Tibial nerve (tissue), 4 donors: Measurements from ENCODE around the gene CREB3L1. TPM values are rescaled to one million over a fixed set of nuclear protein-coding genes. Genes with fewer than 3 reads are reported as not detected.

Experiments used
- DNase-seq, 2 donors: peaks; one replicate each; pipeline ENCODE4 v3.0.0-alpha.2; 2019; ENCODE audit warnings: low spot score in 2 of 2
- H3K27ac ChIP-seq, 4 donors: fragments of 200-600 bp; sonication (generic) in 3 of 4; one replicate each; pipeline ENCODE4 v1.5.1; 2017 to 2019; ENCODE audit warnings: mild to moderate bottlenecking in 1 of 4
- H3K27me3 ChIP-seq, 2 donors: fragments of 200-600 bp; sonication (generic) in 1 of 2; one replicate each; pipeline versions ENCODE4 v1.5.1 to v1.6.0; 2017 to 2019
- H3K36me3 ChIP-seq, 3 donors: fragments of 200-600 bp; sonication (generic); one replicate each; pipeline ENCODE4 v1.5.1; 2018 to 2019
- H3K4me1 ChIP-seq, 4 donors: fragments of 200-600 bp; sonication (generic) in 3 of 4; one replicate each; pipeline ENCODE4 v1.5.1; 2017 to 2019
- H3K4me3 ChIP-seq, 4 donors: fragments of 200-600 bp; sonication (generic) in 3 of 4; one replicate each; pipeline ENCODE4 v1.5.1; 2017 to 2019; ENCODE audit warnings: mild to moderate bottlenecking in 1 of 4, moderate library complexity in 1 of 4
- H3K9me3 ChIP-seq, 4 donors: fragments of 200-600 bp; sonication (generic) in 3 of 4; one replicate each; pipeline ENCODE4 v1.5.1; 2017 to 2019
- EP300 ChIP-seq, 2 donors: sonication (generic); formaldehyde crosslinking; IDR thresholded peaks; one replicate each; pipeline ENCODE4 v1.6.1; 2017; ENCODE audit warnings: antibody characterized with exemption in 2 of 2, mild to moderate bottlenecking in 1 of 2
- POLR2A ChIP-seq, 2 donors: fragments of 450-650 bp; IDR thresholded peaks; one replicate each; pipeline ENCODE4 v1.6.1; 2017; ENCODE audit warnings: antibody characterized with exemption in 2 of 2, mild to moderate bottlenecking in 2 of 2, moderate library complexity in 2 of 2
- WGBS, 2 donors: methylation state at CpG; one replicate each; pipeline ENCODE4 v1.1.5; 2018; 5-methylcytosine and 5-hydroxymethylcytosine counted together
- total RNA-seq, 4 donors: library from RNA; depleted of rRNA; stranded (reverse); fragments of >200 nt; gene quantifications; one replicate each; pipeline ENCODE4 v1.1.0, GENCODE V29; 2016
- TF ChIP-seq, protein P1 (sequence below), 5 experiments: fragments of 200-600 bp in 3 of 5; fragments of 450-650 bp in 2 of 5; sonication (generic) in 3 of 5; IDR thresholded peaks; one replicate each; pipeline ENCODE4 v1.5.1; 2016 to 2019; ENCODE audit warnings: antibody characterized with exemption in 5 of 5, mild to moderate bottlenecking in 3 of 5, moderate library complexity in 2 of 5

The CREB3L1 gene
- total RNA-seq, 4 donors from 2014 or later = 2.0 to 6.9 (median 3.4) TPM

DNA sequence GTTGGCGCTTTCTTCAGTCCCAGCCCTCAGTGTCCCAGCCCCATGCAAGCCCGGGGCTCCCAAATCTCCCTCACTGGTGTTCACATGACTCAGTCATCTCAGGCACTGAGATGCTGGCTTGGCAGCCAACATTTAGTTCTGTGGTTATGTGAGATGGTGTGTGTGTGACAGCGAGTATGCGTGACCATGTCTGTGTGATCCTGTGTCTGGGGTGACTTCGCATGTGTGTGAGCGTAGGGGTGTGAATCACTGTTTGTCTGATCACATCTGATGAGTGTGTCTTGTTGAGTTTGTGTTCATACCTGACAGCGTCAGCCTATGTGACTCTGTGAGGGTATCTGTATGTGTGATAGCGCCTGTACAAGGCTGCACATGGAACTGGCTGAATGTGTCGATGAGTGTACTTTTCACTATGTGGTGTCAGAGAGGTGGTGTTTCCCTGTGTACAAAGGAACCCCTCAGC is 16.2 kb downstream of the CREB3L1 start:
- TF ChIP-seq EP300 (IDR thresholded peaks at IDR 0.05) = no peak
- TF ChIP-seq POLR2A (IDR thresholded peaks at IDR 0.05) = no peak
- TF ChIP-seq, protein P1, sequence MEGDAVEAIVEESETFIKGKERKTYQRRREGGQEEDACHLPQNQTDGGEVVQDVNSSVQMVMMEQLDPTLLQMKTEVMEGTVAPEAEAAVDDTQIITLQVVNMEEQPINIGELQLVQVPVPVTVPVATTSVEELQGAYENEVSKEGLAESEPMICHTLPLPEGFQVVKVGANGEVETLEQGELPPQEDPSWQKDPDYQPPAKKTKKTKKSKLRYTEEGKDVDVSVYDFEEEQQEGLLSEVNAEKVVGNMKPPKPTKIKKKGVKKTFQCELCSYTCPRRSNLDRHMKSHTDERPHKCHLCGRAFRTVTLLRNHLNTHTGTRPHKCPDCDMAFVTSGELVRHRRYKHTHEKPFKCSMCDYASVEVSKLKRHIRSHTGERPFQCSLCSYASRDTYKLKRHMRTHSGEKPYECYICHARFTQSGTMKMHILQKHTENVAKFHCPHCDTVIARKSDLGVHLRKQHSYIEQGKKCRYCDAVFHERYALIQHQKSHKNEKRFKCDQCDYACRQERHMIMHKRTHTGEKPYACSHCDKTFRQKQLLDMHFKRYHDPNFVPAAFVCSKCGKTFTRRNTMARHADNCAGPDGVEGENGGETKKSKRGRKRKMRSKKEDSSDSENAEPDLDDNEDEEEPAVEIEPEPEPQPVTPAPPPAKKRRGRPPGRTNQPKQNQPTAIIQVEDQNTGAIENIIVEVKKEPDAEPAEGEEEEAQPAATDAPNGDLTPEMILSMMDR (IDR thresholded peaks at IDR 0.05) = no peak
- no peaks in the 10 kb centered on the region for H3K36me3 ChIP-seq
- peaks cover 0 to 23% of the 10 kb centered on the region in 2 donors for H3K27me3 ChIP-seq
- no peak overlapping the region for H3K4me3 ChIP-seq
- H3K9me3 ChIP-seq = no peaks in the 10 kb centered on the region
- H3K27ac ChIP-seq = no peak overlapping the region
- peaks cover 0 to 75% (median 27%) of the 10 kb centered on the region in 4 donors for H3K4me1 ChIP-seq
- 78% methylated on average over 9 of the region's 9 CpGs for WGBS, 2 donors
- DNase-seq = no peak

DNA sequence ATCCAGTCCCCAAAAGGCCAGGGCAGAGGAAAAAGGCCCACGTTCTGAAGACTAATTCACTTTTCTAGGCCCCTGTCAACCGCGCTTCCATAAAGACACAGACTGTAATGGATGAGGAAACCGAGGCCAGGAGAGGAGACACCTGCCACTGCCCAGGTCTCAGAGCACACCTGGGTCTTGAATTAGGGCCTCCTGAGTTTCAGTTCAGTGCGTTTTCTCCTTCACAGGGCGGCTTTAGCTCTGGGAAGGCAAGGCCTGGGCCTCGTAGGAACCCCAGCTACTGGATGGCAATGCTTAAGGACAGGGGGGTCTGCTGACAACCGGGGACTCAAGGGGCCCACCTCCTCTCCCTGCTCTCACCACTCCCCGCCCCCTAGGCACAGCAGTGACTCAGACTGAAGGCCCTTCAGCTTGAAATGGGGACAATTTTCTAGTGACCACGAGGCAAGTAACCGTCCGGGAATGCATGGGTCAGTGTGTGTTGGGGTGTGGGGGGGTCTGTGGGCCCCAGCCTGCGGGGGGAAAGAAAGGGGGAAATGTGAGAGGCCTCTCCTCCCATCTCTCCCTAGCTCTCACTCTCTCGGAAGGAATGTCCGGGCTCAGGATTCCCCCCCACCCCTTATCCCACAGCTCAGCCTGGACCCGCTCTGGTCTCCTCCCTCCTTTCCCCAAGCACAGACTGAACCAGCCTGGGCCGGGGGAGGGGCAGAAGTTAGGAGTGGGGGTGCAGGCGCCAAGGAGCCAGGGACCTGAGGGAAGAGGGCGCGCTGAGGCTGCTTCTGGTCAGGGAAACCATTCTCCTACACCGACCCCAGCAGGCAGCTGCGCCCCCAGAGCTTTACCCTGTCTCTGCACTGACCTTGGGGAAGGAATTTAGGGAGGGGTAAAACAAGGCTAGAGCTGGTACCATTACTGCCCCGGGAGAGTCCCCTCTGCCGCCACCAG is 17.2 kb downstream of the CREB3L1 start:
- WGBS, 2 donors = 41 to 46% methylated on average over 22 to 24 of the region's 24 CpGs
- H3K4me3 ChIP-seq = peak overlapping the region; percentile 22 to 61 (median 54)
- H3K36me3 ChIP-seq = no peaks in the 10 kb centered on the region
- H3K9me3 ChIP-seq = no peaks in the 10 kb centered on the region
- TF ChIP-seq, protein P1 (IDR thresholded peaks at IDR 0.05) = no peak
- TF ChIP-seq POLR2A (IDR thresholded peaks at IDR 0.05) (no peak), EP300 (IDR thresholded peaks at IDR 0.05) (no peak)
- H3K4me1 ChIP-seq = peaks cover 0 to 73% (median 27%) of the 10 kb centered on the region in 4 donors
- peak overlapping the region in 2 of 4 donors; percentile 1 to 43 for H3K27ac ChIP-seq
- H3K27me3 ChIP-seq = peaks cover 0 to 23% of the 10 kb centered on the region in 2 donors
- no peak for DNase-seq

DNA sequence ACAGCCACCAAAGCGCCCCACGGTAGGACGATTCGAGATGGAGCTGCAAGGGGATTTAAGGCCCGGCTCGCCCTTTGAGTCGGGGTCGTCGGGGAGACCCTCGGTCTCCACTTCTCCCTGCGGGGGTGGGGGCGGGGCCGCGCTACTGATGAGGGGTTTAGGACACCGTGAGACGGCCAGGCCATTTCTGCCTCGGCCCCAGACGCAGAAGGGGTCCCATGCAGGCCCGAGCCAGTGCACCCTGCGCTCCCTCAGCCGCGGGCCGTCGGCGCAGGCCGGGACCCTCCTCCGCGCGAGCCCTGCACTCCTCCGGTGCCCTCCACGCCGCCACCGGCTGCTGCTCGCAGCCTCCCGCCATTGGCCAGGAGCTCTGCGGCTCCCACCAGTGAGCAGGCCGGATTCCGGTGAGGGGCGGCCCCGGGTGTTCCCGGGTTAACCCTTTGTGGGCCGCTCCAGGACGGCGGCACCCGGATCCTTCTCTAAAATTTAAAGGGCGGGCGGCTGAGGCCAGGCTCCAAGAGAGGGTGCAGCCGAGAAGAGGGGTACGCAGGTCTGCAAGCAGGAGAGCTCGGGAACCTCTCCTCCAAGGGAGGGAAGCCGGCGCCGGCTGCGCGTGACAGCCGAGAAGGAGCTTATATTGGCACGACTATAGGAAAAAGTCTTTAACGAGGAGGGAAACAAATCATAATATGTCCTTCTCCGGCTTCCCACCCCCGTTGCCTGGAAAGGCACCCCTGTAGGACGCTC is 18.0 kb downstream of the CREB3L1 start:
- H3K36me3 ChIP-seq = no peaks in the 10 kb centered on the region
- no peaks in the 10 kb centered on the region for H3K9me3 ChIP-seq
- DNase-seq = peak in 1 of 2 donors; percentile 45
- peaks cover 0 to 64% (median 21%) of the 10 kb centered on the region in 4 donors for H3K4me1 ChIP-seq
- peak overlapping the region; percentile 22 to 61 (median 54) for H3K4me3 ChIP-seq
- WGBS, 2 donors = 1 to 2% methylated on average over 27 of the region's 61 CpGs
- H3K27me3 ChIP-seq = peaks cover 0 to 23% of the 10 kb centered on the region in 2 donors
- TF ChIP-seq EP300 (IDR thresholded peaks at IDR 0.05) = peak; percentile 21 to 32
- no peak for TF ChIP-seq POLR2A (IDR thresholded peaks at IDR 0.05)
- peak overlapping the region in 1 of 4 donors; percentile 46 for H3K27ac ChIP-seq

DNA sequence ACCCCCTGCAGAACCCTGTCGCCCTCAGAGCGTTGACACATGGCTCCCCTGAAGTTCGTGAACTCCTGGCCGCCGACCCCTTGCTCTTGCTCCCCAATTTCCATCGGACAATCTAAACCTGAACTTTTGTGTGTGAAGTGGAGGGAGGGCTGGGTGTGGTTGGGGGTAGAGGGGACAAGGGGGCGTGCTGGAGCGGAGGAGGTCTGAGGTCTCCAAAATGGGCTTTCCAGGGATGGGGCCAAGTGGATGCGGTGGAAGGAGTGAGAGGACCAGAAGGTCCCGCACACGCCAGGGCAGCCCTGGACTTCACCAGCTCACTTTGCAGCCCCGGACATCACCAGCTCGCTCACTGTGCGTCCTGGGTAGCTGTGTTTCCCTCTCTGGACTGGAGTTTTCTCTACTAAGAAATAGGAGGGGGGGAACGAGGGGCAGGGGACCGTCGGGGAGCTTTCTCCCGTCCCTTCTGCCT is 18.6 kb downstream of the CREB3L1 start:
- no peak for TF ChIP-seq POLR2A (IDR thresholded peaks at IDR 0.05)
- TF ChIP-seq, protein P1 (IDR thresholded peaks at IDR 0.05) = no peak
- TF ChIP-seq EP300 (IDR thresholded peaks at IDR 0.05) = no peak
- Histone ChIP-seq H3K27me3 (peaks cover 0 to 23% of the 10 kb centered on the region in 2 donors), H3K27ac (peak overlapping the region in 1 of 4 donors; percentile 46), H3K4me1 (peaks cover 0 to 58% (median 19%) of the 10 kb centered on the region in 4 donors), H3K36me3 (no peaks in the 10 kb centered on the region), H3K4me3 (peak overlapping the region; percentile 22 to 61 (median 54)), H3K9me3 (no peaks in the 10 kb centered on the region)
- 4 to 9% methylated on average over 18 of the region's 18 CpGs for WGBS, 2 donors
- no peak for DNase-seq
